Measurements from ENCODE around the gene SAPCD1. TPM values are rescaled to one million over a fixed set of nuclear protein-coding genes. Genes with fewer than 3 reads are reported as not detected.
"Not testable (repeated sequence)": the region's sequence is repeated elsewhere in the genome, so short reads cannot be mapped to it uniquely, and the experiment has no call there.

Gene SAPCD1
- total RNA-seq, 4 donors from 2014 or later, result 0.83 TPM; not detected in 3

DNA sequence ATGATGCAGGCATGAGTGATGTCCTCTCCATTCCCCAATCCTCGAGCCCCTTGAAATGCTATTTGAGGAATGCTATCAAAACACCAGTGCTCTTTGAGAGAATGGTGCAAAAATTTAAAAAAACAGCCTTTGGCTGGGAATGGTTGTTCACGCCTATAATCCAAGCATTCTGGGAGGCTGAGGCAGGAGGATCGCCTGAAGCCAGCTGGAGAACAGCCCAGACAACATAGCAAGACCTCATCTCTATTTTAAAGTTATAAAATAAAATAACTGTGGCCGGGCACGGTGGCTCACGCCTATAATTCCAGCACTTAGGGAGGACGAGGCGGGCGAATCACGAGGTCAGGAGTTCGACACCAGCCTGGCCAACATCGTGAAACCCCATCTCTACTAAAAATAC is 37.3 kb downstream of the SAPCD1 start:
- 72% methylated on average over 12 of the region's 12 CpGs for WGBS
- TF ChIP-seq POLR2AphosphoS5 (IDR thresholded peaks at IDR 0.05) (no peak), POLR2A (IDR thresholded peaks at IDR 0.05; ENCODE audit: low read depth) (no peak), EP300 (IDR thresholded peaks at IDR 0.05) (no peak)
- TF ChIP-seq, protein P1, sequence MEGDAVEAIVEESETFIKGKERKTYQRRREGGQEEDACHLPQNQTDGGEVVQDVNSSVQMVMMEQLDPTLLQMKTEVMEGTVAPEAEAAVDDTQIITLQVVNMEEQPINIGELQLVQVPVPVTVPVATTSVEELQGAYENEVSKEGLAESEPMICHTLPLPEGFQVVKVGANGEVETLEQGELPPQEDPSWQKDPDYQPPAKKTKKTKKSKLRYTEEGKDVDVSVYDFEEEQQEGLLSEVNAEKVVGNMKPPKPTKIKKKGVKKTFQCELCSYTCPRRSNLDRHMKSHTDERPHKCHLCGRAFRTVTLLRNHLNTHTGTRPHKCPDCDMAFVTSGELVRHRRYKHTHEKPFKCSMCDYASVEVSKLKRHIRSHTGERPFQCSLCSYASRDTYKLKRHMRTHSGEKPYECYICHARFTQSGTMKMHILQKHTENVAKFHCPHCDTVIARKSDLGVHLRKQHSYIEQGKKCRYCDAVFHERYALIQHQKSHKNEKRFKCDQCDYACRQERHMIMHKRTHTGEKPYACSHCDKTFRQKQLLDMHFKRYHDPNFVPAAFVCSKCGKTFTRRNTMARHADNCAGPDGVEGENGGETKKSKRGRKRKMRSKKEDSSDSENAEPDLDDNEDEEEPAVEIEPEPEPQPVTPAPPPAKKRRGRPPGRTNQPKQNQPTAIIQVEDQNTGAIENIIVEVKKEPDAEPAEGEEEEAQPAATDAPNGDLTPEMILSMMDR (IDR thresholded peaks at IDR 0.05), result no peak
- no peaks in the 10 kb centered on the region for H3K27me3 ChIP-seq
- H3K4me3 ChIP-seq, result no peak overlapping the region
- DNase-seq (ENCODE audit: extremely low spot score), result no peak
- H3K4me1 ChIP-seq, result peaks cover 6 to 16% (median 12%) of the 10 kb centered on the region in 4 donors
- H3K9me3 ChIP-seq, result no peaks in the 10 kb centered on the region
- H3K27ac ChIP-seq (replicated peaks in 1 of 4), result no peak overlapping the region
- H3K36me3 ChIP-seq, result peaks cover 4 to 40% (median 21%) of the 10 kb centered on the region in 4 donors
- intact Hi-C loops (cut with DNase I), result loop anchor here (5.0 kb wide), 1 partner anchor 62 kb away; the partner anchor contains the start of gene CLIC1

DNA sequence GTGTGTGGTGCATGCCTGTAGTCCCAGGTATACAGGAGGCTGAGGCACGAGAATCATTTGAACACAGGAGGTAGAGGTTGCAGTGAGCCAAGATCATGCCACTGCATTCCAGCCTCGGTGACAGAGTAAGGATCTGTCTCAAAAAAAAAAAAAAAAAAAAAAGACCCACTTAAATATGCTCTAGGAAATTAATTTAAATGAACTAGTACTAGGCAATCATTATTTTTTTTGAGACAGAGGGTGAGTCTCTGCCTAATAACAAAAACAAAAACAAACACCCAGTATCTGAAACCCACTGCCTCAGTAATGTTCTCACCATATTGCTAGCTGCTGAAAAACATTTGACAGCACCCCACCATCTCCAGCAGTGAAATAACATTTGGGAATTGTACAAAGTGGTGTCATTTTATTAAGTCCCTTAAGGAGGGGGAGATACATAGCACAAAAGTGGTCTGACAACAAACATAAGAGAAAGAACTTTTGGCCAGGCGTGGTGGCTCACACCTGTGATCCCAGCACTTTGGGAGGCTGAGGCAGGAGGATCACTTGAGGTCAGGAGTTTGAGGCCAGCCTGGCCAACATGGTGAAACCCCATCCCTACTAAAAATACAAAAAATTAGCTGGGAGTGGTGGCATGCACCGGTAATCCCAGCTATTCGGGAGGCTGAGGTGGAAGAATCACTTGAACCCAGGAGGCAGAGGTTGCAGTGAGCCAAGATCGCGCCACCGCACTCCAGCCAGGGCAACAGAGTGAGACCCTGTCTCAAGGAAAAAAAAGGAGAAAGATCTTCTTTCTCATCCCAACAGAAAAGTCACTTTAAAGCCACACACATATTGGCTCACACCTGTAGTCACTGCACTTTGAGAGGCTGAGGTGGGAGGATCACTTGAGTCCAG is 38.8 kb downstream of the SAPCD1 start:
- H3K27ac ChIP-seq (replicated peaks in 1 of 4); DNase-seq (ENCODE audit: extremely low spot score); H3K27me3 ChIP-seq; H3K9me3 ChIP-seq; intact Hi-C loops (cut with DNase I); H3K4me3 ChIP-seq: not testable (repeated sequence)
- Histone ChIP-seq H3K4me1 (peaks cover 11 to 23% (median 18%) of the 10 kb centered on the region in 4 donors), H3K36me3 (peaks cover 4 to 40% (median 21%) of the 10 kb centered on the region in 4 donors)
- WGBS, result 94% methylated on average over 8 of the region's 8 CpGs

DNA sequence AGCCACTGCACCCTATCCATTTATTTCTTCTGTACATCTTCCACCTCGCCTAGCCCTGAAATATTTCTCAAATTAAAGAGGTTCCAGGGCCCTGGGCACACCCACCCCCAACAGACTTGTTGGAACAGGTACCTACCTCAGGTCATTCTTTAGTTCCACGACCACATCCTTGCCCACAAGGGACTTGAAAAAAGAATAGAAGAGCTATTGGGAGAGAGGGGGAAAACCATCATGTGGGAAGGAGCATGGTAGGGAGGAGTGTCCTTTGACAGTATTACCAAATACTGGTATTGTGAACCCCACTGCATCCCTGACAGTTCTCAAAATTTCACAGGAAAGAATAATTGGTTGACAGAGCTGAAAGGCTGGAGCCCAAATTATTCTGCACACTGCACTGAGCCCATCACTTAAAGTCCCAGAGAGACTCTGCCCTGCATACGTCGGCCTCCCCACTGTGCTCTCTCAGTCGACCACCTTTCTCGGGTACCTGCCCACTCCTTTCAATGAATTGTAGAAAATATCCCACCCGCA is 43.5 kb downstream of the SAPCD1 start:
- intact Hi-C loops (cut with DNase I), result no loop called here
- no peak for DNase-seq (ENCODE audit: extremely low spot score)
- Histone ChIP-seq H3K4me1 (peaks cover 17 to 30% (median 24%) of the 10 kb centered on the region in 4 donors), H3K27me3 (no peaks in the 10 kb centered on the region), H3K9me3 (no peaks in the 10 kb centered on the region), H3K36me3 (peaks cover 4 to 32% (median 18%) of the 10 kb centered on the region in 4 donors), H3K27ac (replicated peaks in 1 of 4) (peak overlapping the region; percentile 85 to 96 (median 92)), H3K4me3 (peak overlapping the region; percentile 55 to 72 (median 59))
- 15% methylated on average over 7 of the region's 7 CpGs for WGBS
- TF ChIP-seq POLR2A (IDR thresholded peaks at IDR 0.05; ENCODE audit: low read depth) (no peak), POLR2AphosphoS5 (IDR thresholded peaks at IDR 0.05) (no peak), EP300 (IDR thresholded peaks at IDR 0.05) (no peak)
- TF ChIP-seq, protein P1 (IDR thresholded peaks at IDR 0.05), result no peak

DNA sequence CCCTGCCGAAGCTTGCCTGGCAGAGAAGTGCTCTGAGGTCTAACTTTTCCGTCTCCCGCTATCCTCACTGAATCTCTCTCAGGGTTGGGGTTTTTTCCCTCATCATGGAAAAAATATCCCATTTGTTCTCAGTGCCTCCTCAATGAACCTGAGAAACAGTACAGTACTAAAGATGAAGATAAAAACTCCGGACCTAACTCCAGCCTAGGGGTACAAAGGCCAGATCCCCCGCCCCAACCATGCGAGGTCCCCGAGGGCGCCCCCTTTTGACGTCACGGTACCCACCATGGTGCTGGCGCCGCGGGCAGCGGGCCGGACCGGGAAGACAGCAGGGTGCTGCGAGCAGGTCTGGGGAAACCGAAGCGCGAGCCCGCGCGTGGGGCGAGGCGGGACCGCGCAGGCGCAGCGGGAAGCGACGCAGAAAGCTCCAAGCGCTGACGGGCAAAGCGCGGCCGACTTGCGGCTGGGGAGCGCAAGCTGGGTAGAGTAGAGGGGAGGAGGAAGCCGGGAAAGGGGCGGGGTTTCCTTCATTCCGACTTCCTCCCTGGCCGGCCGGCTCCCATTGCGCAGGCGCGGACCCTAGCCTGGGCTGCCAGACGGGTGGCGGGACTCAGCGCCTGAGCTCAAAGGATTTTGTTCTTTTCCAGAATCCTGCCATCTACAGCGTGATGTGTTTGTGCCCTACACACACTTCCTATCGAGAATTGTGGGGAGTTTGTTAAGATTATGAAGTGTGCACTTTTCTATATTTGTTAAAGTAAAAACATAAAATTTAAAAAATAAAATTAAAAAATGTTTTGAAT is 44.2 kb downstream of the SAPCD1 start, which contains the start of gene LSM2:
TSS of gene LSM2 (minus strand) at position 497 of the 803 bp plus-strand sequence. CDS start at position 288, 209 bp downstream.
- Histone ChIP-seq H3K36me3 (peaks cover 4 to 29% (median 14%) of the 10 kb centered on the region in 4 donors), H3K4me3 (peak within 1 kb of the TSS; percentile 55 to 72 (median 59)), H3K9me3 (no peaks in the 10 kb centered on the region), H3K4me1 (peaks cover 17 to 30% (median 24%) of the 10 kb centered on the region in 4 donors), H3K27ac (replicated peaks in 1 of 4) (peak within 1 kb of the TSS; percentile 85 to 96 (median 92)), H3K27me3 (no peaks in the 10 kb centered on the region)
- WGBS, result under 1% methylated on average over 39 of the region's 51 CpGs
- intact Hi-C loops (cut with DNase I), result no loop called here
- no peak for TF ChIP-seq EP300 (IDR thresholded peaks at IDR 0.05)
- TF ChIP-seq, protein P1 (IDR thresholded peaks at IDR 0.05), result peak in 2 of 3 experiments; percentile 25 to 32
- peak; percentile 66 for TF ChIP-seq POLR2A (IDR thresholded peaks at IDR 0.05; ENCODE audit: low read depth)
- peak; percentile 97 to 99 for TF ChIP-seq POLR2AphosphoS5 (IDR thresholded peaks at IDR 0.05)
- DNase-seq (ENCODE audit: extremely low spot score), result peak; percentile 98

GRCh38 chr6:31808599-31808998 is 46.1 kb downstream of the SAPCD1 start:
- H3K27me3 ChIP-seq; DNase-seq (ENCODE audit: extremely low spot score); H3K9me3 ChIP-seq; H3K27ac ChIP-seq (replicated peaks in 1 of 4); H3K4me3 ChIP-seq; intact Hi-C loops (cut with DNase I): not testable (repeated sequence)
- WGBS, result 87% methylated on average over 10 of the region's 10 CpGs
- Histone ChIP-seq H3K4me1 (peaks cover 21 to 32% (median 31%) of the 10 kb centered on the region in 4 donors), H3K36me3 (peaks cover 0 to 11% (median 0%) of the 10 kb centered on the region in 4 donors)
